Hindlimb muscle (tissue), 1 donor: ENCODE data around the gene CCK. TPM values are rescaled to one million over a fixed set of nuclear protein-coding genes. Genes with fewer than 3 reads are reported as not detected.
A peak's percentile ranks its signal among the peaks of the same experiment; 100 is the strongest.
"Not testable (repeated sequence)": the region's sequence is repeated elsewhere in the genome, so short reads cannot be mapped to it uniquely, and the experiment has no call there.

Experiments used
- DNase-seq: peaks from one replicate; pipeline ENCODE4 v3.0.0-alpha.2; 2013
- polyA plus RNA-seq: library from polyadenylated mRNA; unstranded; fragments of 120-200 nt; gene quantifications from one replicate; pipeline ENCODE4 v1.2.1, GENCODE V29; 2013; ENCODE audit not compliant: insufficient read length

CCK gene
- polyA plus RNA-seq = 4.2 TPM

GRCh38 chr3:42266085-42266484 lies at the start of gene CCK:
Gene CCK (minus strand): TSS chr3:42266185. CDS start chr3:42263630, 2,555 bp downstream.
- DNase-seq = no peak

- DNase-seq = no peak
These were observed 48.4 kb upstream of the CCK start for GRCh38 chr3:42314411-42314810.

- DNase-seq = no peak
These were observed 42.7 kb upstream of the CCK start for GRCh38 chr3:42308651-42309050.

- no peak for DNase-seq
These were observed 40.5 kb upstream of the CCK start for GRCh38 chr3:42306499-42306898.

GRCh38 chr3:42302924-42303634 lies 37.1 kb upstream of the CCK start:
- no peak for DNase-seq

GRCh38 chr3:42301446-42302175 lies 35.6 kb upstream of the CCK start:
- DNase-seq = no peak

- no peak for DNase-seq
These were observed 34.8 kb upstream of the CCK start for GRCh38 chr3:42300778-42301177.

- DNase-seq = peak; percentile 50
These were observed 34.0 kb upstream of the CCK start for GRCh38 chr3:42300013-42300412.

GRCh38 chr3:42298259-42298658 lies 32.3 kb upstream of the CCK start:
- no peak for DNase-seq

- no peak for DNase-seq
These were observed 26.0 kb upstream of the CCK start for GRCh38 chr3:42292009-42292408.

- no peak for DNase-seq
These were observed 25.2 kb upstream of the CCK start for GRCh38 chr3:42290966-42291714.

GRCh38 chr3:42289026-42289425 lies 23.0 kb upstream of the CCK start:
- DNase-seq = no peak

- no peak for DNase-seq
These were observed 22.4 kb upstream of the CCK start for GRCh38 chr3:42288385-42288784.

- DNase-seq = not testable (repeated sequence)
These were observed 21.4 kb upstream of the CCK start for GRCh38 chr3:42287423-42287822.

GRCh38 chr3:42277676-42278075 lies 11.7 kb upstream of the CCK start:
- no peak for DNase-seq

GRCh38 chr3:42276141-42277132 lies 10.5 kb upstream of the CCK start:
- DNase-seq = no peak

- no peak for DNase-seq
These were observed 9.2 kb upstream of the CCK start for GRCh38 chr3:42275217-42275616.

- DNase-seq = no peak
These were observed 8.3 kb upstream of the CCK start for GRCh38 chr3:42274266-42274665.

GRCh38 chr3:42273361-42273760 lies 7.4 kb upstream of the CCK start:
- DNase-seq = no peak

GRCh38 chr3:42271786-42272185 lies 5.8 kb upstream of the CCK start:
- no peak for DNase-seq

GRCh38 chr3:42270561-42270960 lies 4.6 kb upstream of the CCK start:
- DNase-seq = no peak

GRCh38 chr3:42269647-42270046 lies 3.7 kb upstream of the CCK start:
- DNase-seq = no peak
